SK-N-SH treated with all-trans-retinoic acid at 6 μM for 48 hours (cell line): ENCODE measurements around the gene TRPM6.

ENCODE experiments used
- ARNTL ChIP-seq: fragments of 450-650 bp; formaldehyde crosslinking; IDR thresholded peaks from 2 replicates; pipeline ENCODE4 v1.5.0; 2020; ENCODE audit warnings: low read depth, mild to moderate bottlenecking, moderate library complexity, borderline replicate concordance
- BACH2 ChIP-seq: fragments of 250-450 bp; sonication (Bioruptor Pico); IDR thresholded peaks from 2 replicates; pipeline ENCODE4 v1.9.0; 2021; ENCODE audit warnings: mild to moderate bottlenecking, borderline replicate concordance
- CSDC2 ChIP-seq: fragments of 250-450 bp; sonication (Bioruptor Pico); IDR thresholded peaks from 2 replicates; pipeline ENCODE4 v1.5.0; 2020; ENCODE audit warnings: mild to moderate bottlenecking, moderate library complexity
- ISL1 ChIP-seq: fragments of 250-450 bp; sonication (Bioruptor Pico); IDR thresholded peaks from 2 replicates; pipeline ENCODE4 v2.1.2; 2022; ENCODE audit warnings: mild to moderate bottlenecking, moderate library complexity
- ZC3H10 ChIP-seq: fragments of 250-450 bp; sonication (Bioruptor Pico); IDR thresholded peaks from 2 replicates; pipeline ENCODE4 v1.5.1; 2021; ENCODE audit warnings: mild to moderate bottlenecking, moderate library complexity
- ZNF565 ChIP-seq: fragments of 450-650 bp; formaldehyde crosslinking; conservative IDR thresholded peaks from 2 replicates; pipeline ENCODE4 v1.5.0; 2020; ENCODE audit warnings: low read depth, mild to moderate bottlenecking, moderate library complexity
- ZNF8 ChIP-seq: fragments of 450-650 bp; formaldehyde crosslinking; IDR thresholded peaks from 2 replicates; pipeline ENCODE4 v1.5.0; 2020; ENCODE audit warnings: mild to moderate bottlenecking, moderate library complexity
- TF ChIP-seq, protein P1 (sequence below): fragments of 250-450 bp; sonication (Bioruptor Pico); IDR thresholded peaks from 2 replicates; pipeline ENCODE4 v1.5.0; 2020; ENCODE audit warnings: mild to moderate bottlenecking, moderate library complexity
- TF ChIP-seq, protein P2 (sequence below): fragments of 250-450 bp; sonication (Bioruptor Pico); IDR thresholded peaks from 2 replicates; pipeline ENCODE4 v1.8.0; 2020; ENCODE audit warnings: mild to moderate bottlenecking, moderate library complexity, borderline replicate concordance

DNA sequence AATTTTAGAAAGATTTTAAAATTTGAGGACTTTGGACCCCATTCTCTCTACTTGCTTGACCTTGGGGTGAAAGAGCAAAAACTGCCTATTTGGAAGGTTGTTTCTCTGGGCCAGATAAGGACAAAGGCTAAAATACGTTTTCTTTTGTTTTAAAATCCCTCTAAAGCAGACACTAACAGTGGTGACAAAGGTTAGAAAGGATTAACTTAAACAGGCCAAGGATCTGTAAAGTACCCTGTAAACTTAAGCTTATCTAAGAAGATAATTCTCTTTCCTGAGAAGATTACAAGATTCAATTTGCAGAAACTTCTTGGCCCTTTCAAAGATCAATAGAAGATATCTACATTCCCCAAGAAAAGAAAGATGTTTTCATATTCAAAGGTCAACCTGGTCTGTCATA is 12.1 kb downstream of the TRPM6 start:
- TF ChIP-seq CSDC2 (no peak), ARNTL (no peak), ZNF8 (CRISPR knock-in tag) (no peak), ZC3H10 (CRISPR knock-in tag) (no peak), BACH2 (CRISPR knock-in tag) (no peak), ZNF565 (CRISPR knock-in tag) (no peak), ISL1 (no peak)
- TF ChIP-seq, protein P1, sequence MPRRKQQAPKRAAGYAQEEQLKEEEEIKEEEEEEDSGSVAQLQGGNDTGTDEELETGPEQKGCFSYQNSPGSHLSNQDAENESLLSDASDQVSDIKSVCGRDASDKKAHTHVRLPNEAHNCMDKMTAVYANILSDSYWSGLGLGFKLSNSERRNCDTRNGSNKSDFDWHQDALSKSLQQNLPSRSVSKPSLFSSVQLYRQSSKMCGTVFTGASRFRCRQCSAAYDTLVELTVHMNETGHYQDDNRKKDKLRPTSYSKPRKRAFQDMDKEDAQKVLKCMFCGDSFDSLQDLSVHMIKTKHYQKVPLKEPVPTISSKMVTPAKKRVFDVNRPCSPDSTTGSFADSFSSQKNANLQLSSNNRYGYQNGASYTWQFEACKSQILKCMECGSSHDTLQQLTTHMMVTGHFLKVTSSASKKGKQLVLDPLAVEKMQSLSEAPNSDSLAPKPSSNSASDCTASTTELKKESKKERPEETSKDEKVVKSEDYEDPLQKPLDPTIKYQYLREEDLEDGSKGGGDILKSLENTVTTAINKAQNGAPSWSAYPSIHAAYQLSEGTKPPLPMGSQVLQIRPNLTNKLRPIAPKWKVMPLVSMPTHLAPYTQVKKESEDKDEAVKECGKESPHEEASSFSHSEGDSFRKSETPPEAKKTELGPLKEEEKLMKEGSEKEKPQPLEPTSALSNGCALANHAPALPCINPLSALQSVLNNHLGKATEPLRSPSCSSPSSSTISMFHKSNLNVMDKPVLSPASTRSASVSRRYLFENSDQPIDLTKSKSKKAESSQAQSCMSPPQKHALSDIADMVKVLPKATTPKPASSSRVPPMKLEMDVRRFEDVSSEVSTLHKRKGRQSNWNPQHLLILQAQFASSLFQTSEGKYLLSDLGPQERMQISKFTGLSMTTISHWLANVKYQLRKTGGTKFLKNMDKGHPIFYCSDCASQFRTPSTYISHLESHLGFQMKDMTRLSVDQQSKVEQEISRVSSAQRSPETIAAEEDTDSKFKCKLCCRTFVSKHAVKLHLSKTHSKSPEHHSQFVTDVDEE (CRISPR knock-in tag) = no peak
- TF ChIP-seq, protein P2, sequence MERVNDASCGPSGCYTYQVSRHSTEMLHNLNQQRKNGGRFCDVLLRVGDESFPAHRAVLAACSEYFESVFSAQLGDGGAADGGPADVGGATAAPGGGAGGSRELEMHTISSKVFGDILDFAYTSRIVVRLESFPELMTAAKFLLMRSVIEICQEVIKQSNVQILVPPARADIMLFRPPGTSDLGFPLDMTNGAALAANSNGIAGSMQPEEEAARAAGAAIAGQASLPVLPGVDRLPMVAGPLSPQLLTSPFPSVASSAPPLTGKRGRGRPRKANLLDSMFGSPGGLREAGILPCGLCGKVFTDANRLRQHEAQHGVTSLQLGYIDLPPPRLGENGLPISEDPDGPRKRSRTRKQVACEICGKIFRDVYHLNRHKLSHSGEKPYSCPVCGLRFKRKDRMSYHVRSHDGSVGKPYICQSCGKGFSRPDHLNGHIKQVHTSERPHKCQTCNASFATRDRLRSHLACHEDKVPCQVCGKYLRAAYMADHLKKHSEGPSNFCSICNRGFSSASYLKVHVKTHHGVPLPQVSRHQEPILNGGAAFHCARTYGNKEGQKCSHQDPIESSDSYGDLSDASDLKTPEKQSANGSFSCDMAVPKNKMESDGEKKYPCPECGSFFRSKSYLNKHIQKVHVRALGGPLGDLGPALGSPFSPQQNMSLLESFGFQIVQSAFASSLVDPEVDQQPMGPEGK (CRISPR knock-in tag) = no peak
